Adrenal gland (tissue), 5 donors: Measurements from ENCODE around the gene TELO2.
"Not testable (repeated sequence)": the region's sequence is repeated elsewhere in the genome, so short reads cannot be mapped to it uniquely, and the experiment has no call there.

Experiments used
- CTCF ChIP-seq, 6 experiments: fragments of 450-650 bp in 4 of 6; fragments of 200-600 bp in 2 of 6; sonication (generic) in 1 of 6; IDR thresholded peaks; 1 replicate in 5 of 6; 2 replicates in 1 of 6; pipeline versions ENCODE4 v1.5.1 to v1.8.0; 2016 to 2021; ENCODE audit warnings: antibody characterized with exemption in 6 of 6, mild to moderate bottlenecking in 2 of 6, moderate library complexity in 1 of 6
- POLR2A ChIP-seq, 2 donors: fragments of 450-650 bp; IDR thresholded peaks; one replicate each; pipeline ENCODE4 v1.6.1; 2017; ENCODE audit warnings: antibody characterized with exemption in 2 of 2, mild to moderate bottlenecking in 2 of 2, moderate library complexity in 1 of 2
- donor health status: DM: no; HTN: no; CAD: no.

- not testable (repeated sequence) for TF ChIP-seq CTCF, POLR2A (IDR thresholded peaks at IDR 0.05)
Measured at GRCh38 chr16:1469141-1469540, 24.0 kb upstream of the TELO2 start.
